Head of caudate nucleus (tissue), 42 donors: ENCODE results near the gene BIRC7.

Source experiments
- DNase-seq, 42 donors: peaks; one replicate each; pipeline versions ENCODE4 v3.0.0 to v3.0.0-alpha.2; 2020 to 2021; ENCODE audit warnings: mixed read lengths in 7 of 42
- intact Hi-C: fragments of 100-400 bp; cut with DNase I; formaldehyde crosslinking; loops from one replicate; pipeline ENCODE4 v1.15.0; 2022

The BIRC7 gene

GRCh38 chr20:63286781-63287696 is 51.3 kb downstream of the BIRC7 start:
- no peak for DNase-seq
- intact Hi-C loops = no loop called here

- intact Hi-C loops = no loop called here
- DNase-seq = no peak
Measured at GRCh38 chr20:63287697-63288580, 52.2 kb downstream of the BIRC7 start.

- intact Hi-C loops = no loop called here
- DNase-seq = no peak
Measured at GRCh38 chr20:63288581-63289251, 53.0 kb downstream of the BIRC7 start.

- intact Hi-C loops = no loop called here
- DNase-seq = no peak
Measured at GRCh38 chr20:63289311-63290135, 53.8 kb downstream of the BIRC7 start.
